GM12874 (cell line): ENCODE results near the gene NOVA2.

ENCODE experiments used
- TF ChIP-seq, protein P1 (sequence below): IDR thresholded peaks from 2 replicates; pipeline ENCODE4 v1.5.1; 2011; ENCODE audit warnings: low read depth, mild to moderate bottlenecking, control low read depth, low read length, moderate library complexity; ENCODE audit not compliant: insufficient read depth

The NOVA2 gene

DNA sequence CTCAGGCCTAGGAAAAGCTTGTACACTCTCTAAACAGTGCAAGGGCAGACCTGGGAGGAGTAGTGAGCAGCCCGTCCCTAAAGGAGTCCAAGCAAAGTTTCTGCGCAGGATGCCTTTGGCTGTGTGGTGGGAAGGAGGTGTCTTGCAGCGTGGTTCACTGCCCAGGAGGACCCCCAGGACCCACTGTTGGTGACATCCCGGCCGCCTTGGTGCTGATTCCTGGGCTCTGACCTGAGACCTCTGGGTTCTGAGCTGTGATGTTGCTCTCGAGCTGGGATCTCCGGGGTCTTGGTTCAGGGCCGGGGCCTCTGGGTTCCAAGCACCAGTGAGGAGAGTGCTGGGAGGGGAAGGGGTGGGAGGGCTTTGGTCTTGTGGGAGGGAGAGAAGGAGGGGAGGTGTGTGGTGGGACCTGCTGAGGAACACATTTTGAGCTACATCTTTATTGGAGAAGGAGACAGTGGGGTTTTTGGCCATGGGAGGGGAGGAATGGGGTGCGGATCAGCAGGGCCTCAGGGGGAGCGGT, 45.1 kb upstream of the NOVA2 start:
- TF ChIP-seq, protein P1, sequence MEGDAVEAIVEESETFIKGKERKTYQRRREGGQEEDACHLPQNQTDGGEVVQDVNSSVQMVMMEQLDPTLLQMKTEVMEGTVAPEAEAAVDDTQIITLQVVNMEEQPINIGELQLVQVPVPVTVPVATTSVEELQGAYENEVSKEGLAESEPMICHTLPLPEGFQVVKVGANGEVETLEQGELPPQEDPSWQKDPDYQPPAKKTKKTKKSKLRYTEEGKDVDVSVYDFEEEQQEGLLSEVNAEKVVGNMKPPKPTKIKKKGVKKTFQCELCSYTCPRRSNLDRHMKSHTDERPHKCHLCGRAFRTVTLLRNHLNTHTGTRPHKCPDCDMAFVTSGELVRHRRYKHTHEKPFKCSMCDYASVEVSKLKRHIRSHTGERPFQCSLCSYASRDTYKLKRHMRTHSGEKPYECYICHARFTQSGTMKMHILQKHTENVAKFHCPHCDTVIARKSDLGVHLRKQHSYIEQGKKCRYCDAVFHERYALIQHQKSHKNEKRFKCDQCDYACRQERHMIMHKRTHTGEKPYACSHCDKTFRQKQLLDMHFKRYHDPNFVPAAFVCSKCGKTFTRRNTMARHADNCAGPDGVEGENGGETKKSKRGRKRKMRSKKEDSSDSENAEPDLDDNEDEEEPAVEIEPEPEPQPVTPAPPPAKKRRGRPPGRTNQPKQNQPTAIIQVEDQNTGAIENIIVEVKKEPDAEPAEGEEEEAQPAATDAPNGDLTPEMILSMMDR, result no peak

DNA sequence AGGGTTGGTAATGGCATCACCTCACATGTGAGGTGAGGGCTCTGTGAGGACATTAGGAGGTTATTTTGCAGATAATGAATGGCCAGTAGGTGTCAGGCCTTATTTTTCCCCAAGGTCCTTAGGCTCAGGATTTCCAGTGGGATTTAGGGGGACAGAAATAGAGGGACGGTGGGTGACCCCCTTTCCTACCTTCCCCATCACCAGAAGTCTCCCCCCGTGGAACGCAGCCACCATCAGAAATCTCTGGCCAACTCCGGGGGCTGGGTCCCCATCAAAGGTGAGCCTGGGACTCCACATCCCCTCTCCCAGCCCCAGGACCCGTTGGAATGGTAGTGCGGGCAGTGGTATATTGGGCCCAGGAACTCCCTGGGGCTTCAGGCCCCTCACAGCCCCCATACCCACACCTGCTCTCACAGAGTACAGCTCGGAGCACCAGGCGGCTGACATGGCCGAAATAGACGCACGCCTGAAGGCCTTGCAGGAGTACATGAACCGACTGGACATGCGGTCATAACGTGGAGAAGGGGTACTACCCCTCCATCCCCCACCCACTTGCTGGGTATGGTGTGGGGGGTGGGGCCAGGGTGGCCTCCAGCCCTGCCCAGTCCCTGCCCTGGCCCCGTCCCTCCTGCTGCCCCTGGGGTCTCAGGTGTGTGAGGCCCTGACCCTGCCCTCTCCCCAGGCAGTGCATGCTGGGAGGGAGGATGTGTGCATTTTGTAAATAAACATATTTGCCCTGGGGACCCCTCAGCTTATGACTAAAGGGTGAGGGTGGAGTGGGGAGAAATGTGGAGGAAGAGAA, 44.4 kb upstream of the NOVA2 start:
- TF ChIP-seq, protein P1, result no peak

DNA sequence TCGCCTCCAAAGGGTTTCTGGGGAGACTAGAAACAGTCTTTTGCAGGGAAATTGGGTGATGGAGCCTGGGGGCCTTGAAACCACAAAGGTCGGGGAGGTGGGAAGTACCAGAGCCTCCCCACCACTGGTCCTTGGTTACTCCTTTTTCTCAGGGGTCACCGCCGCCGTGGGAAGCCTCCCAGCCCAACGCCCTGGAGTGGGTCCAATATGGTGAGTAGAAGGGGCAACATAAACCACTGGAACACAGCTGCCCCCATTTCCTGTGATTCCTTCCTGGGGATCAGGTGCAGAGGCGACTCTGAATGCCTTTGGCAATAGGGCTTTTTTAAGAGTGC, 43.4 kb upstream of the NOVA2 start:
- TF ChIP-seq, protein P1, result no peak

DNA sequence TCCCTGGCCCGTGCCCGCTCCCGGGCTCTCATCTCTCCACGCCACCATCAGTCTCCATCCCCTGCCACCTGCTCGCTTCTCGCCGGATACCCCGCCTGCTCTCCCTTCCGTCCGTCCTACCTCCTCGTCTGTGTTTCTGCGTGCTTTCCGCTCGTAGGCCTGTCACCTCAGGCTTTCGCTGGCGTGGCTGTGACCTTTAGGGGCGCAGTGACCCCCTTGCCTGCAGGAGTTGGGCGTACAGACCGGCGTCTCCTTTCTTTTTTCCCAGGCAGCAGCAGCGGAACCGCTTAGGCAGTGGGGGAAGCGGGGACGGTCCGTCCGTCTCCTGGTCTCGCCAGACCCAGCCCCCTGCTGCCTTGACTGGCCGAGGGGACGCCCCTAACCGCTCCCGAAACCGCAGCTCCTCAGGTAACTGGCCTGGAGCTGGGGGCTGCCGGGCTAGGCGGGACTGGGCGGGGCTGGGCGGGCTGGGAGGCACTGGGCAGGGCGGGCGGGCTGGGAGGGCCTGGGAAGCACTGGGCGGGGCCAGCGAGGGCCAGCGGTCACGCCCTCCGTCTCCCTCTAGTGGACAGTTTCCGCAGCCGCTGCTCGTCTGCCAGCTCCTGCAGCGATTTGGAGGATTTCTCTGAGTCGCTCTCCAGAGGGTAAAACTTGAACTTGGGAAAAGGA, 42.9 kb upstream of the NOVA2 start:
- TF ChIP-seq, protein P1, result peak; percentile 87

DNA sequence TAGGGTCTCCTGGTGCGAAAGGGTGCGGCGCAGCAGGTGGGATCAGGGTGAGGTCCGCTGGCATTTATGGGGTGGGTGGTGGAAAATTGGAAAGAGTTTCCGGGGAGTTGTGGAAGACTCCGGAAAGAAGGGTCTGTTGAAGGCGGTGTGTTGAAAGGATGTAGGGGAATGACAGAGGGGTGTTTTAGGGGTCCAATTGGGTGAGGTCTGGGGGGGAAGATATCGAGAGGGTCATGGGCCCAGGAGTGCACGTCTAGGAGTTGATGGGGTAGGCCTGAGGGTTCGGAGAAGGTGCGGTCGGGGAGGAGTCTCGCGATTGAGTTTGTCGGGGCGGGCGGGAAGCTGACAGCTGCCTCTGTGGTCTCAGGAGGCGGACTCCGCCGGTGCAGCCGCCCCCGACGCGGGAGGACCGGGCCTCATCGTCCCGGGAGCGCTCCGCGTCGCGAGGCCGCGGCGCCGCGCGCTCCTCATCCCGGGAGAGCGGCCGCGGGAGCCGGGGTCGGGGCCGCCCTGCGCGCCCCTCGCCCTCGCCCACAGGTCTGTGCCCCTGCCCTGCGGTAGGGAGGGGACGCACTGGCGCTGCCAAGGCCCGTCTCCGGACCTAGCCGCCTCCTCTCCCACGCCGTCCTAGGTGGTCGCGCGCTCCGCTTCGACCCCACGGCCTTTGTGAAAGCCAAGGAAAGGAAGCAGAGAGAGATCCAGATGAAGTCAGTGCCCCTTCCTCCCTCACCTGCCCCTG, 42.2 kb upstream of the NOVA2 start:
- TF ChIP-seq, protein P1, result no peak

DNA sequence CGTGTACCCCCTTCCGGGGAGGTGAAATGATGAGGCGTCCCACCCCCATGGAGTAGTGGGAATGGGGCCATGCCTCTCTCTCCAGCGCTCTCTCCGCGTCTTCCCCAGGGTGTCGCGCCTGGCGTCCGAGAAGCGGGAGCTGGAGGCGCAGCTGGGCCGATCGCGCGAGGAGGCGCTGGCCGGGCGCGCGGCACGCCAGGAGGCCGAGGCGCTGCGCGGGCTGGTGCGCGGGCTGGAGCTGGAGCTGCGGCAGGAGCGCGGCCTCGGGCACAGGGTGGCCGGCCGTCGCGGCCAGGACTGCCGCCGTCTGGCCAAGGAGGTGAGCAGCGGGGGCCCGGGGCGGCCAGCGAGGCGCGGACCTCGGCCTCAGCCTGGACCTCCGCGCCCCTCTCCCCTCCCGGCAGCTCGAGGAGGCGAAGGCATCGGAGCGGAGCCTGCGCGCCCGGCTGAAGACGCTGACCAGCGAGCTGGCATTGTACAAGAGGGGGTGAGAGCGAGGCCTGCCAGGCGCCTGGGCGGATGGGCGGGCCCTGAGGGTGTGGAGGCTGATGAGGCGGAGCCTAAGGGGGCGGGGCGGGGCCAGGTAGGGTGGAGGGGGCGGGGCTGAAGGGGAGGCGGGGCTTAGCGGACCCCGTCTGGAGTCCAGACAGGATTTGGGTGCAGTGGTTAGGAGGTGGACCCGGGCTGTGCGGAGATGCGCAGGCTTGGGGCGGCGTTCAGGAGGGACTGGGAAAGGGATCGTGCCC, 41.4 kb upstream of the NOVA2 start:
- TF ChIP-seq, protein P1, result no peak

DNA sequence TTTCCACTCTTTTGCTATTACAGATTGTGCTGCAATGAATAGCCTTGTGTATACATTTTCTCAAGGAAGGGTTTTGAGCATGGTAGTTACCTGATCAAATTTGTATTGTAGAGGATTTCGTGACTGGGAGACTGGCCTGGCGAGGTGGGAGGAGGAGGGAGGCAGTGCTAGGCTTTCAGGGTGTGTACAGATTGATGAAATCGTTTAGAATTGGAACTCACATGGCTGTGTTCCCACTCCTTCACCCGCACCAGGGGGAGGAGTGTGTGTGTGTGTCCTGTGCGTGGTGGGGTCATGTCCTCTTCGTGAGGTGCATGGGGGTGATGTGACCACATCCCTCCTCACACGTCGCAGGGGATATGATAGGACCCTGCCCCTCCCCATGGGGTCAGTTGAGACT, 40.9 kb upstream of the NOVA2 start:
- TF ChIP-seq, protein P1, result no peak
